ENCODE data around the gene PPARD.

The PPARD gene

DNA sequence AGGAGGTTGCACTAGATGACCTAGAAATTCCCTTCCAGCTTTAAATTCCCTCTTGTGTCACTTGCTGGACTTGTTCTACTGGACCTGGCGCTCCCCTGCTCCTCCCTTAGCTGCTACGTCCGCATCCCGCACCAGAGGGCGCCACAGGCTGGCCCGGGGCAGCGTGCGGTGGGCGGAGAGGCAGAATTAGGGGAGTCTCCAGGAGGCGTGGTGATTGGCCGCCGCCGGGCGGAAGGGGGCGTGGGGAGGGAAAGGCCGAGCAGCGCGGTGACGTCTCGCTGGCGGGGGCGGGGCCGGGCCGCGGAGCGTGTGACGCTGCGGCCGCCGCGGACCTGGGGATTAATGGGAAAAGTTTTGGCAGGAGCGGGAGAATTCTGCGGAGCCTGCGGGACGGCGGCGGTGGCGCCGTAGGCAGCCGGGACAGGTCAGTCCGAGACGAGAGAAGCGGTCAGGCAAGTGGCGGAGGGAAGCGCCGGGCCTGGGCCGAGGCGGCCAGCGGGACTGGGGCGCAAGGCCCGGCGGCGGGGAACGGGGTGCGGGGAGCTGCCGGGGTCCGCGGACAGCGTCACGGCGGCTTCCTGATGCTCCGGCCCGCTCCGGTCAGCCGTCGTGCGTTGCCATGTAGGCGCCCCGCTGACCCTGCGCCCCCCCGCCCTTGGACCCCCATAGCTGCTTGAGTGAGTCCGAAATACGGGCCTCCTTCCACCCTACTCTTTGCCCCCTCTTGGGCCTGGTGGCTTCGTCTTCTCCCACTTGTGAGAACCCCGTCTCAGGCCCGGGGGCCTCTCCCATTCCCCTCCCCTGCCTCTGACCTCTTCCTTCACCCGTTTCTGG lies at the start of gene PPARD:
TSS of gene PPARD (plus strand) at position 301 of the 834 bp plus-strand sequence. CDS start 68,530 bp downstream, outside the sequence.
- H3K27me3 ChIP-seq (ENCODE audit: low read depth, low read length) = no peaks in the 10 kb centered on the region
- peak within 1 kb of the TSS; percentile 62 to 66 for H3K4me3 ChIP-seq (ENCODE audit: low read depth in 1 of 2, low read length in 2 of 2)
- peak within 1 kb of the TSS; percentile 52 for H3K27ac ChIP-seq (ENCODE audit: low read length)
- peaks cover 0 to 12% of the 10 kb centered on the region in 2 donors for H3K36me3 ChIP-seq (ENCODE audit: control insufficient read depth in 1 of 2, insufficient read depth in 2 of 2, low read length in 2 of 2)
- peaks cover 6 to 15% of the 10 kb centered on the region in 2 donors for H3K4me1 ChIP-seq (ENCODE audit: control insufficient read depth in 1 of 2, insufficient read depth in 2 of 2, low read length in 2 of 2)
- no peaks in the 10 kb centered on the region for H3K9me3 ChIP-seq (ENCODE audit: control insufficient read depth in 1 of 2, low read length in 2 of 2)

DNA sequence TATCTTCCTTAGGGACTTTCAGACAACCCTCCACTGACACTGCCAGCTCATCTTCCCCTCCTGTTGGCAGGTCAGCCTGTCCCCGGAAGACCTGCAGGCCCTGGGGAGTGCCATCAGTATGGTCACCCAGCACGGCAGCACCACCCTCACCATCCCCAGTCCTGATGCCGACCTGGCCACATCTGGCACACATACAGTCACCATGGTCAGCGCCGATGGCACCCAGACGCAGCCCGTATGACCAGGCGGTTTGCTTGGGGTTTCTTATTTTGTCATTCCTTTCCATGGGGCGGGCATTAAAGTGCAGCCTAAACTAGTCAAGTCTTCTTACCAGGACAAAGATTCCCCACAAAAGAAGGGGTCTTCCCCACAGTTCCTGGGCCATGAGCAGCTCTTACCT lies 48.7 kb upstream of the PPARD start:
- no peak overlapping the region for H3K4me3 ChIP-seq (ENCODE audit: low read depth in 1 of 2, low read length in 2 of 2)
- H3K27ac ChIP-seq (ENCODE audit: low read length) = no peak overlapping the region
- no peaks in the 10 kb centered on the region for H3K27me3 ChIP-seq (ENCODE audit: low read depth, low read length)
- peaks cover 7 to 8% of the 10 kb centered on the region in 2 donors for H3K4me1 ChIP-seq (ENCODE audit: control insufficient read depth in 1 of 2, insufficient read depth in 2 of 2, low read length in 2 of 2)
- H3K36me3 ChIP-seq (ENCODE audit: control insufficient read depth in 1 of 2, insufficient read depth in 2 of 2, low read length in 2 of 2) = peaks cover 58 to 75% of the 10 kb centered on the region in 2 donors
- H3K9me3 ChIP-seq (ENCODE audit: control insufficient read depth in 1 of 2, low read length in 2 of 2) = no peaks in the 10 kb centered on the region

DNA sequence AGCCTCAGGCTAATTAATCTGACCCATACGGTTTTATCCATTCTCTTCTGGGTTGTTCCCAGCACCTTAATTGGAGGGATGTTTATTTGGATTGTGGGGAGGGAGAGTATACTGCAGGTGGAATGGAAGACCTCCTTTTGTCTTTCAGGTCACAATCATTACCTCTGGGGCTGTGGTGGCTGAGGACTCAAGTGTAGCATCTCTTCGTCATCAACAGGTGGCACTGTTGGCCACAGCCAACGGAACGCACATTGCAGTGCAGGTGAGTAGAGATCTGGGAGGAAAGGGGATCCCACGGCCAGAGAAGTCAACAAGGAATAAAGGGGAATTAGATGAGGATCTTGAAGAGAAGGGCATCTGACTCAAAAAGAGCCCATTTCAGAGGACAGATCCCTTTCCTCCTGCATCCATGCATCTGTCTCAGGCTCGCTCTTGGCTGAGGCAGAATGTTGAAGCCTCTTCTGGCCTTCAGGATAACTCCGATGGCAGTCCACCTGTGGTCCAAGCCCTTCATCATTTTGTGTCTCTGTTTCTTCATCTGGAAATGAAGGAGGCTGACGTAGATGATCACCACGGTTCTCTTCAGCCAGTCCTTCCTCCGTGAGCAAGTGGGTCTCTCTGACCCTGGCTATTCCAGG lies 47.9 kb upstream of the PPARD start:
- Histone ChIP-seq H3K4me3 (ENCODE audit: low read depth in 1 of 2, low read length in 2 of 2) (no peak overlapping the region), H3K27ac (ENCODE audit: low read length) (no peak overlapping the region), H3K9me3 (ENCODE audit: control insufficient read depth in 1 of 2, low read length in 2 of 2) (no peaks in the 10 kb centered on the region), H3K4me1 (ENCODE audit: control insufficient read depth in 1 of 2, insufficient read depth in 2 of 2, low read length in 2 of 2) (peaks cover 7 to 8% of the 10 kb centered on the region in 2 donors), H3K36me3 (ENCODE audit: control insufficient read depth in 1 of 2, insufficient read depth in 2 of 2, low read length in 2 of 2) (peaks cover 51 to 69% of the 10 kb centered on the region in 2 donors), H3K27me3 (ENCODE audit: low read depth, low read length) (no peaks in the 10 kb centered on the region)

DNA sequence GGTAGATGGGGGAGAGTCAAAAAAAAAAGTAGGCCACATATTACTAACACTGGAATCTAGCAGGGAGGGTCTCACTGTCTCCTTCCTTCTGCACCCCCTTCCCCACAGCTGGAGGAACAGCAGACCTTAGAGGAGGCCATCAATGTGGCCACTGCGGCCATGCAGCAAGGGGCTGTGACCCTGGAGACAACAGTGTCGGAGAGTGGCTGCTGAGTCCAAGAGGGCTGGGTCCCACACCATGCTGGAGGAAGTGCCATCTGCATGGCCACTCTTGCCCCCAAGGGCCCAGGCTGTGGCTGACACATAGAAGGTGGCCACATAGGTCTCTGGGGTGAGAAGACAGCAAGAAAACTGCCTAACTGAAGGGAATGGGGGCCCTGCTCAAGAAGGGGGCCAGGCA lies 47.3 kb upstream of the PPARD start:
- Histone ChIP-seq H3K4me3 (ENCODE audit: low read depth in 1 of 2, low read length in 2 of 2) (no peak overlapping the region), H3K4me1 (ENCODE audit: control insufficient read depth in 1 of 2, insufficient read depth in 2 of 2, low read length in 2 of 2) (peaks cover 7 to 8% of the 10 kb centered on the region in 2 donors), H3K36me3 (ENCODE audit: control insufficient read depth in 1 of 2, insufficient read depth in 2 of 2, low read length in 2 of 2) (peaks cover 48 to 63% of the 10 kb centered on the region in 2 donors)

DNA sequence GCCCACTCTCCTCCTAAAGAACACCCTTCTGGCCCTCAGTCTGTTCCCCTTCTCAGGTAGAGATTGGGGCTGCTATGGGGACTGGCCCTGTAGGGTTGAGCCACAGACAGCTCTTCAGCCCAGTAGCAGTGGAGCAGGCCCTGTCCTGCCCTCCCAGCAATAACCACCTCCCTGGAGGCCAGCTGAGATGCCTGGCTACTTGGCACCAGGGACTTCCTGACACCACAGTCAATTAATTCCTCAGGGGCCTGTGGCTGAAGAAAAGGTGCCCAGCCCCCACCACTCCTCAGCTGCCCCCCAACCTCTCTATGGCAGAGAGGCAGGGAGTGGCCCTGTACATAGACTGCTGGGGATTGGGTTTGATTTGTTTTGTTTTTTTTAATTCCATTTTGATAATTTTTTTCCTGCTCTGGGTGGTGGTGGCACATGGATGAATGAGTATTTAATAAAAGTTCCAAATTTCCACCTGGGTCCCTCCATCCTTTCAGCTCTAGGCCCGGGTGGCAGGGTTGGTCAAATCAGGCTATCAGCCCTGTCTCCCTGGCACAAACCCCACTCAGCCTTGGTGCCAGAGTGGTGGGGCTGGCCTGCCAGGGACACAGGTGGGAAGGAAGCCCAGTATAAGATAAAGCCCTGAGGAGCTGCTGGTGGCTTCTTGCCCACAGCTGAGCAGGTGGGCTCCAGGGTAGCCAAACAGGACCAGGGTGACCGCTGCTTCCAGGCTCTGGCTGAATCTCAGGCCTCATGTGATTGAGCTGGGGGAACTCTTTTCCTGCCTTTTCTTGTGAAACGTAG lies 46.6 kb upstream of the PPARD start:
- Histone ChIP-seq H3K36me3 (ENCODE audit: control insufficient read depth in 1 of 2, insufficient read depth in 2 of 2, low read length in 2 of 2) (peaks cover 41 to 56% of the 10 kb centered on the region in 2 donors), H3K27me3 (ENCODE audit: low read depth, low read length) (no peaks in the 10 kb centered on the region), H3K27ac (ENCODE audit: low read length) (no peak overlapping the region)

More for the DNA sequence above, 47.3 kb upstream of the PPARD start:
- Histone ChIP-seq H3K9me3 (ENCODE audit: control insufficient read depth in 1 of 2, low read length in 2 of 2) (no peaks in the 10 kb centered on the region), H3K27me3 (ENCODE audit: low read depth, low read length) (no peaks in the 10 kb centered on the region), H3K27ac (ENCODE audit: low read length) (no peak overlapping the region)

DNA sequence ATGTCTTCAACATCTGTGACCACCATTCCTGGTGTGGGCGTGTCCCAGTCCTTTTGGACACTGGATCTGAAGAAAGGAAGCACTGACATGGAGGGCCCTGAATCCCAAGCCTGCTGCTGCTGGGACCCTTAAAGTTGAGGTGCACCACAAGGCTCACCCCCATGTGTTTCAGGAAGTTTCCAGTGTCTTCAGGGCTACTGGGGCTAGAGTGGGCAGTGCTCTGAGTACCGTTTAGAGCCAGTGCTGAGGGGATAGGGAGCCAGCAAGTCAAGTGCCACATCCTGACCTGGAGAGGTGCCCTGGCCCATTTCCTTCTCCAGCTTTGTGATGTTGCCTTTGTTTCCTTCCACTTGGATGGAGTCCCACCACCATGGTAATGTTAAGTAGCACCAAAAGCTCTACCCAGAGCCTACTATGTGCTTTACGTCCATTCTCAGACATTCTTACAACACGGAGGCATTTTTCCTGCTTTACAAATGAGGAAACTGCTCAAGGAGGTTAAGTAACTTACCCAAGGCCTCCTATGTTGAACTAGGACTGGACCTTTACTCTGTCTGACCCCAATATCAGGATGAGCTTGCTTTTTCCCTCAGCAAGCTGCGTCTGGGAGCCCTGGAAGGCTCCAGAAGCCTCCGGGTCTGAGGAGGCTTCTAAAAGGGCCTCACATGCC lies 45.3 kb upstream of the PPARD start:
- peak overlapping the region; percentile 43 for H3K27ac ChIP-seq (ENCODE audit: low read length)
- H3K27me3 ChIP-seq (ENCODE audit: low read depth, low read length) = no peaks in the 10 kb centered on the region
- peak overlapping the region; percentile 51 to 57 for H3K4me3 ChIP-seq (ENCODE audit: low read depth in 1 of 2, low read length in 2 of 2)
- H3K4me1 ChIP-seq (ENCODE audit: control insufficient read depth in 1 of 2, insufficient read depth in 2 of 2, low read length in 2 of 2) = peaks cover 7 to 8% of the 10 kb centered on the region in 2 donors
- H3K36me3 ChIP-seq (ENCODE audit: control insufficient read depth in 1 of 2, insufficient read depth in 2 of 2, low read length in 2 of 2) = peaks cover 32 to 42% of the 10 kb centered on the region in 2 donors
- H3K9me3 ChIP-seq (ENCODE audit: control insufficient read depth in 1 of 2, low read length in 2 of 2) = no peaks in the 10 kb centered on the region

More for the DNA sequence above, 46.6 kb upstream of the PPARD start:
- Histone ChIP-seq H3K9me3 (ENCODE audit: control insufficient read depth in 1 of 2, low read length in 2 of 2) (no peaks in the 10 kb centered on the region), H3K4me1 (ENCODE audit: control insufficient read depth in 1 of 2, insufficient read depth in 2 of 2, low read length in 2 of 2) (peaks cover 7 to 8% of the 10 kb centered on the region in 2 donors), H3K4me3 (ENCODE audit: low read depth in 1 of 2, low read length in 2 of 2) (no peak overlapping the region)

DNA sequence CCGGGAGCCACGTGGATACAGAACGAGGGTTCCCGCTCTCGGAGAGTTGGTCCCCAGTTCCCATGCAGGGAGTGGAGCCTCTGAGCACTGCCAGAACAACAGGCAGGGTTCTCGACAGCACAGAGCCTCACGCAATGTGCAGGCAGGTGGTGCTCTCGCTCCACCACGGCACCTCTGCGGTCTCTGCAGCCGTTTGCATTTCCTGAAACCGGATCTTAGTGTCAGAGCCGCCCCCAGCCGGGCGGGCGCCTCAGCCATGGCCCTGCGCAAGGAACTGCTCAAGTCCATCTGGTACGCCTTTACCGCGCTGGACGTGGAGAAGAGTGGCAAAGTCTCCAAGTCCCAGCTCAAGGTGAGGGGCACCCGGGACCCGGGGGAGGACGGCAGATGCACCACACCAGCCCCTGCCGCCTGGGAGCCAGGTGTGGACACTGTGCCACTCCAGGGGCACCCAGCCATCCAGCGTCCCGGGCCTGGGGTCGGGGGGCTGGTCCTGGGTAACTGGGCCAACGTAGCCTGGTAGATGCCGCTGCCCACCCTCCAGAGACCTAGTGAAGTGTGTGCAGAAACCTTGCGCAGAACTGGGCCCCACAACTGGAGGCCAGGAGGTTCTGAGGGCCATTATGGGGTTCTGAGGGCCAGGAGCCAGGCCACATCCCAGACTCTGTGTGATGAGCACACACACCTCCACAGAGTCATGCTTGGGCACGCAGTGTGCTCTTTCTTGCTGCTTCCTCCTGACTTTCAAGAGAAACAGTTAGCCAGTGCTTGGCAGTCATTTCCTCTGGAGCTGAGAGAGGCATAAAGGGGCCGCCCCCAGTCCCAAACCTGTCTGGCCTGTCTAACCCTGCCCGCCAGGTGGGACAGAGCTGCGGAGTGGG lies 44.5 kb upstream of the PPARD start, which contains the start of gene DEF6:
TSS of gene DEF6 (plus strand) at position 218 of the 881 bp plus-strand sequence. CDS start at position 257, 39 bp downstream.
- Histone ChIP-seq H3K36me3 (ENCODE audit: control insufficient read depth in 1 of 2, insufficient read depth in 2 of 2, low read length in 2 of 2) (peaks cover 24 to 35% of the 10 kb centered on the region in 2 donors), H3K27ac (ENCODE audit: low read length) (peak within 1 kb of the TSS; percentile 58), H3K9me3 (ENCODE audit: control insufficient read depth in 1 of 2, low read length in 2 of 2) (no peaks in the 10 kb centered on the region), H3K4me3 (ENCODE audit: low read depth in 1 of 2, low read length in 2 of 2) (peak within 1 kb of the TSS; percentile 51 to 57), H3K27me3 (ENCODE audit: low read depth, low read length) (no peaks in the 10 kb centered on the region), H3K4me1 (ENCODE audit: control insufficient read depth in 1 of 2, insufficient read depth in 2 of 2, low read length in 2 of 2) (peaks cover 7 to 8% of the 10 kb centered on the region in 2 donors)

DNA sequence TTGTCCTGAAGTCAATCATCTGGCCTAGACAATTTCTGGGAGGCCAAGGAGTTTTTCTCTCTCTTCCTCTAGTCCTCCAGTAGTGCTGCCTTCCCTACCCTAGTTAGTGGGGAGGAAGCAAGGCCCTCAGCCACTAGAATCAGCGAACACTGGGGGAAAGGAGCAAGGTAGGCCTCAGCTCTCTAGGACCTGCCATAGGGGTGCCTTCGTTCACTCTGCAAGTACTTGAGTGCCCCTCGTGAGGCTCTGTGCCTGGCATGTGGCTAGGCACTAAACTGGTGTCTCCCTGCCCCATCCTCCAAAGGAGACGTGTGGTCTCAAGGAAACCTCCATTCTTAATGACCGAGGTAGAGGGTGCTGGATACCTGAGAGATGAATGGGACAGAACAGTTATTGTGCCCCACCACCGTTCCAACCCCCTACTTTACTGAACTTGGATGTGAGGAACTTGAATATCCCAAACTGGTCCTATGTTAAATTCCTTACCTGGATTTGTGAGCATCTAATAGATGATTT lies 43.7 kb upstream of the PPARD start:
- Histone ChIP-seq H3K27me3 (ENCODE audit: low read depth, low read length) (no peaks in the 10 kb centered on the region), H3K4me3 (ENCODE audit: low read depth in 1 of 2, low read length in 2 of 2) (peak overlapping the region in 1 of 2 donors; percentile 57), H3K4me1 (ENCODE audit: control insufficient read depth in 1 of 2, insufficient read depth in 2 of 2, low read length in 2 of 2) (peaks cover 7 to 8% of the 10 kb centered on the region in 2 donors), H3K36me3 (ENCODE audit: control insufficient read depth in 1 of 2, insufficient read depth in 2 of 2, low read length in 2 of 2) (peaks cover 16 to 26% of the 10 kb centered on the region in 2 donors), H3K27ac (ENCODE audit: low read length) (peak overlapping the region; percentile 58), H3K9me3 (ENCODE audit: control insufficient read depth in 1 of 2, low read length in 2 of 2) (no peaks in the 10 kb centered on the region)

DNA sequence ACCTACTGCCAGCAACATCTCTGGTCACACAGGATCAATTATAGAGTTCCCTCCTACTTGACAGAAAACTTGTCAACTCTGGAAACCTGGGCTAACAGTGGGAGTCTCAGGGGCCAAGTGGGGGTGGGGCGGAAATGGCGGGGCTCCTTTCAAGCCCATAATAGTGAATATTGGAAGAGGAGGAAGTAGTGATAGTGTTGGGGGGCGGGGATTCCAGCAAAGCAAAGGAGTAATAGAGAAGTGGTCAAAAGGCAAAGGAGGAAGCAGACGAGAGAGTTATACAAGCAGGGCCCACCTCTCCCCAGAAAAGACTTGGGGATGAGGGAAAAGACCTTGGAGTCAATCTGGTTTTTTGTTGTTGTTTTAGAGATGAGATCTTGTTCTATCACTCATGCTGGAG lies 42.7 kb upstream of the PPARD start:
- Histone ChIP-seq H3K27me3 (ENCODE audit: low read depth, low read length) (no peaks in the 10 kb centered on the region), H3K27ac (ENCODE audit: low read length) (no peak overlapping the region), H3K9me3 (ENCODE audit: control insufficient read depth in 1 of 2, low read length in 2 of 2) (no peaks in the 10 kb centered on the region), H3K36me3 (ENCODE audit: control insufficient read depth in 1 of 2, insufficient read depth in 2 of 2, low read length in 2 of 2) (peaks cover 8 to 17% of the 10 kb centered on the region in 2 donors), H3K4me1 (ENCODE audit: control insufficient read depth in 1 of 2, insufficient read depth in 2 of 2, low read length in 2 of 2) (peaks cover 7 to 8% of the 10 kb centered on the region in 2 donors), H3K4me3 (ENCODE audit: low read depth in 1 of 2, low read length in 2 of 2) (peak overlapping the region in 1 of 2 donors; percentile 57)

DNA sequence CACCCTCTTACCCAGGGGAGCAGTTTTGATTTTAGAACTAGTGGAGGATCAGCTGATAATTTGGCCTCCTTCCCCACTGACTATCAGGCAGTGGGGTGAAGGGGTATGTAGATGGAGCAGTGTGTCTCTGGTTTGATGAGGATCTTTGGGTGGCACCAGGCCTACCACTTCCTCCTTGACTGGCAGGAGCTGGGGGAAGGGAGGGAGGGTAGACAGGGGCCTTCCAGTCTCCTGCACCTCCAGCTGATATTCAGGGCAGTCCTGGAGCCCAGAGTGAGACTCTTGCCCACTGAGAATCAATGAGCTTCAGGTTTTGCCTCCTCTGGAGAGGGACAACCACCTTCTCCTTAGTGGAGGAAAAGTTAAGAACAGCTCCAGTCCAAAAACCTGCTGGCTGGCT lies 41.5 kb upstream of the PPARD start:
- Histone ChIP-seq H3K27ac (ENCODE audit: low read length) (no peak overlapping the region), H3K27me3 (ENCODE audit: low read depth, low read length) (no peaks in the 10 kb centered on the region), H3K9me3 (ENCODE audit: control insufficient read depth in 1 of 2, low read length in 2 of 2) (no peaks in the 10 kb centered on the region), H3K4me3 (ENCODE audit: low read depth in 1 of 2, low read length in 2 of 2) (no peak overlapping the region), H3K36me3 (ENCODE audit: control insufficient read depth in 1 of 2, insufficient read depth in 2 of 2, low read length in 2 of 2) (peaks cover 0 to 5% of the 10 kb centered on the region in 2 donors), H3K4me1 (ENCODE audit: control insufficient read depth in 1 of 2, insufficient read depth in 2 of 2, low read length in 2 of 2) (peaks cover 7 to 8% of the 10 kb centered on the region in 2 donors)

Data from muscle layer of duodenum (tissue), 2 donors.